GM18858 (cell line): ENCODE results near the gene ZNF626.
"Not testable (repeated sequence)": the region's sequence is repeated elsewhere in the genome, so short reads cannot be mapped to it uniquely, and the experiment has no call there.

Source experiments
- ATAC-seq: cut with Tn5 transposase; IDR thresholded peaks from one replicate; pipeline ENCODE4 v1.9.1; 2021; ENCODE audit not compliant: unreplicated experiment

Gene ZNF626

GRCh38 chr19:20661150-20661819 is at the start of gene ZNF626:
TSS of gene ZNF626 (minus strand) at chr19:20661571. CDS start at chr19:20661446, 125 bp downstream.
- peak; percentile 74 for ATAC-seq

GRCh38 chr19:20669263-20669662 is 7.9 kb upstream of the ZNF626 start:
- no peak for ATAC-seq

- ATAC-seq: no peak
Measured at GRCh38 chr19:20667281-20667680, 5.9 kb upstream of the ZNF626 start.

GRCh38 chr19:20664901-20665781 is 3.8 kb upstream of the ZNF626 start:
- ATAC-seq: no peak

- ATAC-seq: not testable (repeated sequence)
Measured at GRCh38 chr19:20664475-20664874, 3.1 kb upstream of the ZNF626 start.

GRCh38 chr19:20662421-20663105 is 1.2 kb upstream of the ZNF626 start:
- ATAC-seq: no peak

GRCh38 chr19:20660473-20661140 is 764 bp downstream of the ZNF626 start:
- no peak for ATAC-seq

GRCh38 chr19:20640545-20640944 is 20.8 kb downstream of the ZNF626 start:
- no peak for ATAC-seq

- ATAC-seq: no peak
Measured at GRCh38 chr19:20640023-20640422, 21.3 kb downstream of the ZNF626 start.

- ATAC-seq: not testable (repeated sequence)
Measured at GRCh38 chr19:20624560-20624959, 36.8 kb downstream of the ZNF626 start.

GRCh38 chr19:20616071-20616470 is 45.3 kb downstream of the ZNF626 start:
- no peak for ATAC-seq

- ATAC-seq: not testable (repeated sequence)
Measured at GRCh38 chr19:20614971-20615370, 46.4 kb downstream of the ZNF626 start.

GRCh38 chr19:20612711-20613316 is 48.6 kb downstream of the ZNF626 start:
- no peak for ATAC-seq

GRCh38 chr19:20611866-20612265 is 49.5 kb downstream of the ZNF626 start:
- ATAC-seq: no peak

- no peak for ATAC-seq
Measured at GRCh38 chr19:20607943-20608342, 53.4 kb downstream of the ZNF626 start.
